Skeletal muscle tissue (tissue), 4 donors: ENCODE data around the gene FXR2. TPM values are rescaled to one million over a fixed set of nuclear protein-coding genes. Genes with fewer than 3 reads are reported as not detected.

Experiments used
- H3K27ac ChIP-seq: one replicate; pipeline ENCODE4 v1.7.0; 2013; ENCODE audit warnings: mild to moderate bottlenecking, low read depth, low read length, inconsistent platforms
- H3K27me3 ChIP-seq, 3 donors: one replicate each; pipeline ENCODE4 v1.7.0; 2013; ENCODE audit warnings: low read length in 3 of 3; ENCODE audit not compliant: control insufficient read depth in 3 of 3, insufficient read depth in 3 of 3
- H3K36me3 ChIP-seq, 3 donors: one replicate each; pipeline ENCODE4 v1.7.0; 2013; ENCODE audit warnings: low read length in 3 of 3; ENCODE audit not compliant: control insufficient read depth in 3 of 3, insufficient read depth in 3 of 3
- H3K4me1 ChIP-seq, 3 donors: one replicate each; pipeline ENCODE4 v1.7.0; 2013; ENCODE audit warnings: low read length in 3 of 3, mild to moderate bottlenecking in 3 of 3; ENCODE audit not compliant: control insufficient read depth in 3 of 3, insufficient read depth in 3 of 3
- H3K4me3 ChIP-seq, 3 donors: one replicate each; pipeline ENCODE4 v1.7.0; 2013; ENCODE audit warnings: low read length in 3 of 3
- H3K9ac ChIP-seq, 3 donors: one replicate each; pipeline ENCODE4 v1.7.0; 2013; ENCODE audit warnings: low read length in 3 of 3, mild to moderate bottlenecking in 3 of 3, moderate library complexity in 2 of 3, low read depth in 1 of 3
- H3K9me3 ChIP-seq, 3 donors: one replicate each; pipeline ENCODE4 v1.7.0; 2013; ENCODE audit warnings: low read length in 3 of 3; ENCODE audit not compliant: control insufficient read depth in 3 of 3
- total RNA-seq: library from RNA; depleted of rRNA; stranded (reverse); fragments of >200 nt; gene quantifications from one replicate; pipeline ENCODE4 v1.2.3, GENCODE V29; 2014
- donor health status: Osteomylitis.

FXR2 gene
- total RNA-seq, 1 donor from 2014 or later = 42.3 TPM

DNA sequence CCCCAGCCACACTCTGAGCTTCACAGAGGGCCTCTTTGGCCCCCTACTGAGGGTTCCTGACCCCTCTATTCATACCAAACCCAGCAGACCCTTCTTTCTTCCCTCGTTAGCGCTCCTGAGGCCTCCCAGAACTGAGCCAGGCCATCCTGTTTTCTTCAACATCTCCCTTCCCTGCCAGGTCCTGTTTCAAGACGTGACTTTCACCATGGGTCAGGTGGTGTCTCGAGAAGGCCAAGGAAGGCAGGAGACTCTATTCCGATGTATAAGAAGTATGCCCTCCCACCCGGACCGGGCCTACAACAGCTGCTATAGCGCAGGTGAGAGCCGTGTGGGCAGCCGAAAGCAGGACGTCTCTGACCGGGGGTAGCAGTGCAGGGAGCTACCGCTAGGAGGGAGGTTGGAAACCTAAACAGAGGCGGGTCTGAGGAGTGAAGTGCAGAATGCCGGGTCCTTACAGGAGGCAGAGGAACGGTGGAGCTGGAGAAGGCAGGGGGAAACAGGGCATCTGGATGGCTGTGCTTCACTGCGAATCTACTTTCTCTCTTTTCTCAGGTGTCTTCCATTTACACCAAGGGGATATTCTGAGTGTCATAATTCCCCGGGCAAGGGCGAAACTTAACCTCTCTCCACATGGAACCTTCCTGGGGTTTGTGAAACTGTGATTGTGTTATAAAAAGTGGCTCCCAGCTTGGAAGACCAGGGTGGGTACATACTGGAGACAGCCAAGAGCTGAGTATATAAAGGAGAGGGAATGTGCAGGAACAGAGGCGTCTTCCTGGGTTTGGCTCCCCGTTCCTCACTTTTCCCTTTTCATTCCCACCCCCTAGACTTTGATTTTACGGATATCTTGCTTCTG is 54.3 kb downstream of the FXR2 start:
- peak overlapping the region; percentile 1 to 89 (median 88) for H3K9ac ChIP-seq
- H3K9me3 ChIP-seq = no peaks in the 10 kb centered on the region
- H3K27ac ChIP-seq = peak overlapping the region; percentile 95
- no peaks in the 10 kb centered on the region for H3K27me3 ChIP-seq
- H3K4me3 ChIP-seq = peak overlapping the region; percentile 72 to 88 (median 82)
- H3K36me3 ChIP-seq = peaks cover 17 to 18% (median 18%) of the 10 kb centered on the region in 3 donors
- H3K4me1 ChIP-seq = peaks cover 57 to 65% (median 58%) of the 10 kb centered on the region in 3 donors

DNA sequence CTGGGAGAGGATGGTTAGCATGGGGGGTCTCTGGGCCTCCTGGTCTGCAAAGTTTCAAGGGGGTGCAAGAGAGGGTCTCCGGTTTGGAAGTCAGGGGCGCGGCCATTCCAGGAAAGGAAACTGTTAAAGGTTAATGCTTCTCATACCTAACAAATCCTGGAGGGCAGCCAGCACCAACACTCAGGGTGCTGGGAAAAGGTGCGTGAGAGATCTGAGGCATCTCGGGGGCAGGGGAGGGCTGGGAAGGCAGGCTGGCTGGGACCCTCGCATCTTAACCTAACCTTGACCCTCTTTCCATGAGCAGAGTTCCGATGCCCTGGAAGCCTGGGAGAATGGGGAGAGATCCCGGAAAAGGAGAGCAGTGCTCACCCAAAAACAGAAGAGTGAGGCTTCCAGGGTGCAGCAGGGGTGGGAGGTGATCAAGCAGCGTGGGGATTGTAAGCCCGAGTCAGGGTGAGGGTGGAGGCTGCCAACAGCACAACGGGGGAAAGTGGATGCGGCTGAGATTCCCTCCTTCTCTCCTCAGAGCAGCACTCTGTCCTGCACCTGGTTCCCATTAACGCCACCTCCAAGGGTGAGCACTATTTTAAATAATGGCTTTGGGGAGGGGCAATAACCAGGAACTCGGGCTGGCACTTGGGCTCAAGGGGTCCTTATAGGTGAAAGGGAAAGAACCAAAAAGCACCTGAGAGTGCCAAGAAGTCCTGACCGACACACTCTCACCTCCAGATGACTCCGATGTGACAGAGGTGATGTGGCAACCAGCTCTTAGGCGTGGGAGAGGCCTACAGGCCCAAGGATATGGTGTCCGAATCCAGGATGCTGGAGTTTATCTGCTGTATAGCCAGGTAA is 55.2 kb downstream of the FXR2 start:
- Histone ChIP-seq H3K27me3 (no peaks in the 10 kb centered on the region), H3K9me3 (no peaks in the 10 kb centered on the region), H3K27ac (peak overlapping the region; percentile 95), H3K4me1 (peaks cover 57 to 62% (median 58%) of the 10 kb centered on the region in 3 donors), H3K9ac (peak overlapping the region; percentile 87 to 89 (median 88)), H3K4me3 (peak overlapping the region; percentile 67 to 88 (median 72)), H3K36me3 (peaks cover 8 to 9% (median 9%) of the 10 kb centered on the region in 3 donors)

DNA sequence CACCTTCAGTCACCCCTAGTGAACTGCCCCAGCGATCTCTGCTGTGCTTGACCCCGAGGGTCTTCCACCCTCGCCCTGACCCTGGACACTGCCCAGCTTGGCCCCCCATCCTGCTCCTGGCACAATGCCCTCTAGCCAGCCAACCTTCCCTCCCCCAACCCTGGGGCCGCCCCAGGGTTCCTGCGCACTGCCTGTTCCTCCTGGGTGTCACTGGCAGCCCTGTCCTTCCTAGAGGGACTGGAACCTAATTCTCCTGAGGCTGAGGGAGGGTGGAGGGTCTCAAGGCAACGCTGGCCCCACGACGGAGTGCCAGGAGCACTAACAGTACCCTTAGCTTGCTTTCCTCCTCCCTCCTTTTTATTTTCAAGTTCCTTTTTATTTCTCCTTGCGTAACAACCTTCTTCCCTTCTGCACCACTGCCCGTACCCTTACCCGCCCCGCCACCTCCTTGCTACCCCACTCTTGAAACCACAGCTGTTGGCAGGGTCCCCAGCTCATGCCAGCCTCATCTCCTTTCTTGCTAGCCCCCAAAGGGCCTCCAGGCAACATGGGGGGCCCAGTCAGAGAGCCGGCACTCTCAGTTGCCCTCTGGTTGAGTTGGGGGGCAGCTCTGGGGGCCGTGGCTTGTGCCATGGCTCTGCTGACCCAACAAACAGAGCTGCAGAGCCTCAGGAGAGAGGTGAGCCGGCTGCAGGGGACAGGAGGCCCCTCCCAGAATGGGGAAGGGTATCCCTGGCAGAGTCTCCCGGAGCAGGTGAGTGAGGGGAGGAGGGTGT is 56.0 kb downstream of the FXR2 start, which contains the start of gene TNFSF13:
Gene TNFSF13 (plus strand): TSS at position 207 of the 776 bp plus-strand sequence. CDS start 290 bp downstream, at position 497.
- Histone ChIP-seq H3K27ac (peak within 1 kb of the TSS; percentile 91), H3K9me3 (no peaks in the 10 kb centered on the region), H3K9ac (peak within 1 kb of the TSS; percentile 87 to 89 (median 88)), H3K36me3 (peaks cover under 1 to 4% (median 2%) of the 10 kb centered on the region in 3 donors), H3K4me1 (peaks cover 50 to 54% (median 53%) of the 10 kb centered on the region in 3 donors), H3K4me3 (peak within 1 kb of the TSS; percentile 67 to 72 (median 72)), H3K27me3 (no peaks in the 10 kb centered on the region)

- peaks cover 0 to 6% (median 0%) of the 10 kb centered on the region in 3 donors for H3K36me3 ChIP-seq
- H3K4me1 ChIP-seq = peaks cover 47 to 50% (median 48%) of the 10 kb centered on the region in 3 donors
- peak overlapping the region; percentile 87 to 89 (median 88) for H3K9ac ChIP-seq
- no peaks in the 10 kb centered on the region for H3K27me3 ChIP-seq
- H3K27ac ChIP-seq = peak overlapping the region; percentile 91
- H3K9me3 ChIP-seq = no peaks in the 10 kb centered on the region
- peak overlapping the region; percentile 67 to 72 (median 72) for H3K4me3 ChIP-seq
These were observed 56.7 kb downstream of the FXR2 start for GRCh38 chr17:7557775-7558543.

DNA sequence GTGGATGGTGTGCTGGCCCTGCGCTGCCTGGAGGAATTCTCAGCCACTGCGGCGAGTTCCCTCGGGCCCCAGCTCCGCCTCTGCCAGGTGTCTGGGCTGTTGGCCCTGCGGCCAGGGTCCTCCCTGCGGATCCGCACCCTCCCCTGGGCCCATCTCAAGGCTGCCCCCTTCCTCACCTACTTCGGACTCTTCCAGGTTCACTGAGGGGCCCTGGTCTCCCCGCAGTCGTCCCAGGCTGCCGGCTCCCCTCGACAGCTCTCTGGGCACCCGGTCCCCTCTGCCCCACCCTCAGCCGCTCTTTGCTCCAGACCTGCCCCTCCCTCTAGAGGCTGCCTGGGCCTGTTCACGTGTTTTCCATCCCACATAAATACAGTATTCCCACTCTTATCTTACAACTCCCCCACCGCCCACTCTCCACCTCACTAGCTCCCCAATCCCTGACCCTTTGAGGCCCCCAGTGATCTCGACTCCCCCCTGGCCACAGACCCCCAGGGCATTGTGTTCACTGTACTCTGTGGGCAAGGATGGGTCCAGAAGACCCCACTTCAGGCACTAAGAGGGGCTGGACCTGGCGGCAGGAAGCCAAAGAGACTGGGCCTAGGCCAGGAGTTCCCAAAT is 57.4 kb downstream of the FXR2 start:
- Histone ChIP-seq H3K4me3 (peak overlapping the region in 1 of 3 donors; percentile 67), H3K9me3 (no peaks in the 10 kb centered on the region), H3K27me3 (no peaks in the 10 kb centered on the region), H3K9ac (peak overlapping the region; percentile 20 to 89 (median 88)), H3K36me3 (peaks cover 0 to 6% (median 0%) of the 10 kb centered on the region in 3 donors), H3K27ac (peak overlapping the region; percentile 91), H3K4me1 (peaks cover 40 to 43% (median 41%) of the 10 kb centered on the region in 3 donors)

- Histone ChIP-seq H3K9me3 (no peaks in the 10 kb centered on the region), H3K4me1 (peaks cover 39 to 43% (median 41%) of the 10 kb centered on the region in 3 donors), H3K27ac (no peak overlapping the region), H3K36me3 (peaks cover 0 to 6% (median 0%) of the 10 kb centered on the region in 3 donors), H3K27me3 (no peaks in the 10 kb centered on the region), H3K4me3 (no peak overlapping the region), H3K9ac (no peak overlapping the region)
These were observed 58.1 kb downstream of the FXR2 start for GRCh38 chr17:7556627-7557026.

DNA sequence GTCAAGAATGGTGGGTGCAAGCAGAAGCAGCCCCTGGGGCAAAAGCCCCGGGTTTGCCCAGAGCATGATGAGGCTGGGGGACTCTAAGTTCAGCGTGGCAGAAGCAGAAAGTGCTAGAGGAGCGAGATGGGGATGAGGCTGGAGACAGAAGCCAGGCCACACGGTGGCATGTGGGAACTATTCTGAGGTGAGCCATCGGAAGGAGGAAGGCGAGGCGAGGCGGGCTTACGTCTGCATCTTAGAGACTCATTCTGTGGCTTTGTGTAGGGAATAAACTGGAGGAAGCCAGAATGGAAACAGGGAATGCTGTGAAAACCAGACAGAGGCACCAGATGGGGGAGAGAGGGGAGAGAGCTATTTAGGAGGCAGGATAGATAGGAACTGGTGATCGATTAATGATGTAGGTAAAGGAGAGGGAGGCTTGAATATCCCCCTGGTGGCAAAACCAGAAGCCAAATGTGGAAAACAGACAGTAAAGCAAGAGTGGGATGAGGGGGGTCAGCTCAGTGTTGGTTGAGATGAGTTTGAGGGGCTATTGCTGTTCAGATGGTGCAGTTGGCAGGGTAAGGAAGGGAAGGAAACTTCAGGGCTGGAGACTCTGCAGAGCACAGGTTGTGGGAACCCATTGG is 59.3 kb downstream of the FXR2 start:
- Histone ChIP-seq H3K4me1 (peaks cover 30 to 34% (median 32%) of the 10 kb centered on the region in 3 donors), H3K9me3 (no peaks in the 10 kb centered on the region), H3K27ac (no peak overlapping the region), H3K36me3 (peaks cover 0 to 14% (median 2%) of the 10 kb centered on the region in 3 donors), H3K4me3 (no peak overlapping the region), H3K27me3 (no peaks in the 10 kb centered on the region), H3K9ac (no peak overlapping the region)

- no peak overlapping the region for H3K9ac ChIP-seq
- peaks cover 0 to 14% (median 2%) of the 10 kb centered on the region in 3 donors for H3K36me3 ChIP-seq
- H3K9me3 ChIP-seq = no peaks in the 10 kb centered on the region
- peaks cover 23 to 28% (median 28%) of the 10 kb centered on the region in 3 donors for H3K4me1 ChIP-seq
- no peak overlapping the region for H3K4me3 ChIP-seq
- peaks cover 0 to 3% (median 0%) of the 10 kb centered on the region in 3 donors for H3K27me3 ChIP-seq
- H3K27ac ChIP-seq = no peak overlapping the region
These were observed 61.3 kb downstream of the FXR2 start for GRCh38 chr17:7553356-7553755.
